GM11168 (cell line): ENCODE results near the gene FTO.

ENCODE experiments used
- in situ Hi-C: fragments of 300-500 bp; cut with MboI; formaldehyde crosslinking; loops from one replicate; pipeline ENCODE4 v1.12.0; 2022; ENCODE audit warnings: low sequenced_read_pairs; ENCODE audit not compliant: unreplicated experiment

Gene FTO

GRCh38 chr16:53707671-53708070 is 3.7 kb downstream of the FTO start:
- in situ Hi-C loops = no loop called here

- in situ Hi-C loops = no loop called here
Measured at GRCh38 chr16:53708490-53708889, 4.5 kb downstream of the FTO start.

GRCh38 chr16:53711390-53711789 is 7.4 kb downstream of the FTO start:
- in situ Hi-C loops = no loop called here

GRCh38 chr16:53712065-53712464 is 8.1 kb downstream of the FTO start:
- in situ Hi-C loops = no loop called here

GRCh38 chr16:53713403-53714204 is 9.6 kb downstream of the FTO start:
- in situ Hi-C loops = no loop called here

GRCh38 chr16:53714205-53715022 is 10.5 kb downstream of the FTO start:
- in situ Hi-C loops = no loop called here

- in situ Hi-C loops = no loop called here
Measured at GRCh38 chr16:53715023-53715384, 11.0 kb downstream of the FTO start.

- in situ Hi-C loops = no loop called here
Measured at GRCh38 chr16:53717577-53717976, 13.6 kb downstream of the FTO start.

- in situ Hi-C loops = no loop called here
Measured at GRCh38 chr16:53721017-53721416, 17.1 kb downstream of the FTO start.

GRCh38 chr16:53726625-53727024 is 22.7 kb downstream of the FTO start:
- in situ Hi-C loops = no loop called here

- in situ Hi-C loops = no loop called here
Measured at GRCh38 chr16:53730693-53731092, 26.7 kb downstream of the FTO start.

- in situ Hi-C loops = no loop called here
Measured at GRCh38 chr16:53732296-53732929, 28.5 kb downstream of the FTO start.

- in situ Hi-C loops = no loop called here
Measured at GRCh38 chr16:53734908-53735307, 31.0 kb downstream of the FTO start.

- in situ Hi-C loops = no loop called here
Measured at GRCh38 chr16:53736297-53736696, 32.3 kb downstream of the FTO start.

GRCh38 chr16:53737552-53737951 is 33.6 kb downstream of the FTO start:
- in situ Hi-C loops = no loop called here

GRCh38 chr16:53740476-53740875 is 36.5 kb downstream of the FTO start:
- in situ Hi-C loops = no loop called here

- in situ Hi-C loops = no loop called here
Measured at GRCh38 chr16:53740933-53741531, 37.1 kb downstream of the FTO start.

- in situ Hi-C loops = no loop called here
Measured at GRCh38 chr16:53741546-53741945, 37.6 kb downstream of the FTO start.

- in situ Hi-C loops = no loop called here
Measured at GRCh38 chr16:53743149-53743566, 39.2 kb downstream of the FTO start.

- in situ Hi-C loops = no loop called here
Measured at GRCh38 chr16:53744449-53744848, 40.5 kb downstream of the FTO start.

- in situ Hi-C loops = no loop called here
Measured at GRCh38 chr16:53745086-53745485, 41.1 kb downstream of the FTO start.
